BLaER1 treated with 17β-estradiol and CSF1 and Interleukin-3, amounts not matched to agents 10 nM and 100 nM (cell line): Measurements from ENCODE around the gene KATNB1.

Experiments
- H3K27ac ChIP-seq, 11 experiments: shearing (Covaris generic); formaldehyde crosslinking; 2 replicates each; pipeline ENCODE4 v1.8.1; 2022
- H3K27me3 ChIP-seq, 11 experiments: shearing (Covaris generic); formaldehyde crosslinking; 2 replicates each; pipeline ENCODE4 v1.8.1; 2022
- H3K36me3 ChIP-seq, 11 experiments: shearing (Covaris generic); formaldehyde crosslinking; 2 replicates each; pipeline ENCODE4 v1.8.1; 2022
- H3K4me1 ChIP-seq, 10 experiments: shearing (Covaris generic); formaldehyde crosslinking; 2 replicates each; pipeline ENCODE4 v1.8.1; 2022
- H3K4me2 ChIP-seq, 11 experiments: shearing (Covaris generic); formaldehyde crosslinking; 2 replicates each; pipeline ENCODE4 v1.8.1; 2022
- H3K4me3 ChIP-seq, 10 experiments: shearing (Covaris generic); formaldehyde crosslinking; 2 replicates each; pipeline ENCODE4 v1.8.1; 2022
- H3K9ac ChIP-seq, 11 experiments: shearing (Covaris generic); formaldehyde crosslinking; 2 replicates each; pipeline ENCODE4 v1.8.1; 2022
- H3K9me3 ChIP-seq, 11 experiments: shearing (Covaris generic); formaldehyde crosslinking; replicated peaks in 1 of 11; 2 replicates each; pipeline ENCODE4 v1.8.1; 2022
- H4K20me1 ChIP-seq, 11 experiments: shearing (Covaris generic); formaldehyde crosslinking; 2 replicates each; pipeline ENCODE4 v1.8.1; 2022
- Cebpa-rat ChIP-seq, 11 experiments: shearing (Covaris generic); IDR thresholded peaks; 2 replicates each; pipeline ENCODE4 v1.8.1; 2022

The KATNB1 gene

DNA sequence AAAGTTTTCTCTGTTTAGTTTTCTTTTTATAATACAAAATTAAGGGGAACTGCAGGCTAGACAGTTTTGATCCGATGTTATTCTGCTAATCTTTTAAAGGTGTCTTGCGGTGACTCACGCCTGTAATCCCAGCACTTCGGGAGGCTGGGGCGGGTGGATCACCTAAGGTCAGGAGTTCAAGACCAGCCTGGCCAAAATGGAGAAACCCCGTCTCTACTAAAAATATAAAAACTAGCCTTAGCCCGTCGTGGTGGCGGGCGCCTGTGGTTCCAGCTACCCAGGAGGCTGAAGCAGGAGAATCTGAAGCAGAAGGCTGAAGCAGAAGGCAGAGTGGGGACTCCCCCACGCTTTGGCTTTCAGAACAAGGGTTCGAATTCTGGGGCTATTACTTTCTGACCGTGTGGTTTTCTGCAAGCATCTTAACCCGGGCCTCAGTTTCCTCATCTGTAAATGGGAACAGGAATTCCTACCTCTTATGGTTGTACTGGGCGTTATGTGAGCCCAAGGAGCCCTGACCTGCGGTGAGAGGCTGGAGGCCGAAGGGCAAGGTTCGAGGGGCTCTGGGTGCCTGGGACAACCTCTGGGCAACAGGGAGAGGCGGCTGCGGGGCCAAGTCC lies 1.2 kb upstream of the KATNB1 start:
- no peaks in the 10 kb centered on the region; a peak in 1 of 22 replicates for H4K20me1 ChIP-seq
- peaks cover 9 to 25% (median 11%) of the 10 kb centered on the region in 11 experiments for H3K9me3 ChIP-seq
- H3K36me3 ChIP-seq, result peaks cover 0 to 29% (median 16%) of the 10 kb centered on the region in 11 experiments; a peak in 13 of 22 replicates
- H3K27me3 ChIP-seq, result no peaks in the 10 kb centered on the region
- H3K27ac ChIP-seq, result peak overlapping the region; percentile 79 to 97 (median 94)
- peaks cover 24 to 52% (median 38%) of the 10 kb centered on the region in 10 experiments for H3K4me1 ChIP-seq
- H3K9ac ChIP-seq, result peak overlapping the region; percentile 86 to 96 (median 90)
- H3K4me2 ChIP-seq, result peak overlapping the region; percentile 88 to 98 (median 90)
- no peak for TF ChIP-seq Cebpa-rat (IDR thresholded peaks at IDR 0.05)
- peak overlapping the region; percentile 59 to 89 (median 78) for H3K4me3 ChIP-seq

DNA sequence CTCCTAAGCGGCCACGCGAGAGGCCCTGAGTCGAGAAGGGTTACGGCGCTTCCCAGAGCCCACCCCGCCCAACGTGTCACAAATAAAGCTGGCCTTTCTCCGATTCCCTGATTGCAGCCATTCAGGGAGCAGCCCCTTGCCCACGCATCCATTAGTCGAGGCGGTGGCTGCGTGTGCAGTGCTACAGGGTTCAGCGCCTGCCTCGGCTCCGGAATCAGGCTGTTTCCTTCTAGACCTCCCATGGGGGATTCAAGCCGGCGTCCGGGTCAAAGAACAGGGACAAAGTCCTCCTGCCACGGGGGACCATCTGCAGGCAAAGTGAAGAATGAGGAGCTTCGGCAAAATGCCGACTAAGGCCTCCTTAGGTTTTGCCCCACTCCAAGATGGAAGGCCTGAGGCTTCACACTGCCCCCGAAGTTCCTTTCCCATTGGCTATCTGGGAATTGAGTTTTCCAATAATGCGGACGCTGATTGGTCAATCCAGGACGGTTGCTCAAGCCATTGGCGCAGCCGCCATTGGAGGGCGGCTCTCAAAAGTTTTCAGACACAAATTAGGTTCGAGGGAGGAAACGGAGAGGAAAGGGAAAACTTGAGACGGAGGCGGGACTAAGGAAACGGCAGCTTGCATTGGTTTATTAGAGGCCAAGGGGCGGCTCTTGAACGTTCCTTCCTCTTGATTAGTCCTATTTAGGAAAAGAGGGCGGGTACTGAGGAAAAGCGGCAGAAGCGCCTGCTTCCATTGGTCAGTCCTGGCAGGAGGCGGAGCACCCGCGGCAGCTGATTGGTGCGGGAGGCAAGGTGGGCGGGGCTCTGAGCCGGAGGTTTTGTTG lies 430 bp upstream of the KATNB1 start:
- H3K27me3 ChIP-seq, result no peaks in the 10 kb centered on the region
- peaks cover 0 to 3% (median 0%) of the 10 kb centered on the region in 11 experiments; a peak in 1 of 22 replicates for H4K20me1 ChIP-seq
- H3K27ac ChIP-seq, result peak overlapping the region; percentile 79 to 97 (median 94)
- peak overlapping the region; percentile 91 to 100 (median 98) for H3K4me2 ChIP-seq
- H3K9ac ChIP-seq, result peak overlapping the region; percentile 86 to 96 (median 90)
- peaks cover 0 to 36% (median 20%) of the 10 kb centered on the region in 11 experiments; a peak in 14 of 22 replicates for H3K36me3 ChIP-seq
- peaks cover 24 to 58% (median 46%) of the 10 kb centered on the region in 10 experiments for H3K4me1 ChIP-seq
- peak overlapping the region; percentile 72 to 97 (median 85) for H3K4me3 ChIP-seq
- H3K9me3 ChIP-seq, result peaks cover 9 to 25% (median 11%) of the 10 kb centered on the region in 11 experiments
- TF ChIP-seq Cebpa-rat (IDR thresholded peaks at IDR 0.05), result no peak

DNA sequence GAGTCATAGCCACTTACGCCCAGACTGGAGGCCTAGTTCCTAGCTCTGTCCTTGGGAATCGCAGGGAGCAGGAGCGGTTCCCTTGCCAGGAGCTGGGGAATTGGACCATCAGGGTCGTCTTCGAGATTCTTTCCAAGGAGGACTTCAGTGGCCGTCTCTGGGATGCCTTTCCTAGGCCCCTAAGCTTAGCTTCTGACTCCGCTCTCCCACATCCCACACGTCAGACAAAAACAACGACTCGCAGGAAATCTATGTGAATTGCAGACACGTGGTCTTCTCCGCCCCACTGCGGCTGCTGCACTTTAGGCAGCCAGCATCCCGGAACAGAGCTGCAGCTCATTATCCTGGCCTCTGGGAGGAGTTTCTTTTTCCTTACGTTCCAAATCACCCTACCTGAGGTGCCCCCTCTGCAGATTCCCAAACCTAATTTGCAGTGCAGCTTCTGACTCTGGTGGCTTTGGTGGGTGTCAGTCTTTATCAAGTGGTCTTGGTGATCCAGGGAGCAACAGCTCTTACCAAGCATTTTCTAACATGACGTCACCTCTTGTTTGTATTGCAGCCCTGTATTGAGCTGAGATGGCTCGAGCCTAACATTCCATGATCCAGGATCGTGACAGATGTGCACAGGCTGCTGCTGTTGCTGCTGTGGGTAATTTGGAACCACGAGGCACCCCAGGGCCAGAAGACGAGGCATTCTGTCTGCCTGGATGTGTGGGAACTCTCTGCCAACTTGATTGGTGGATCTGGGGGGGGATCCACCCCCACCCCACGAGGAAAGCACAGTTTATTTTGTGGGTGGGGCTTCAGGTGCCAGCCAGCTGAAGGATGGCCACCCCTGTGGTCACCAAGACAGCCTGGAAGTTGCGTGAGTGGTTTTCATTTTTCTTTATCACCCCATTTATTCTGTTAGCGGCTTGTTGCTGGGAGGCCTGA lies 1.1 kb downstream of the KATNB1 start:
- no peak for TF ChIP-seq Cebpa-rat (IDR thresholded peaks at IDR 0.05)
- Histone ChIP-seq H3K27ac (peak overlapping the region; percentile 41 to 96 (median 83); a peak in 21 of 22 replicates), H3K4me2 (peak overlapping the region; percentile 91 to 100 (median 97)), H3K4me1 (peaks cover 24 to 67% (median 61%) of the 10 kb centered on the region in 10 experiments), H3K9ac (peak overlapping the region; percentile 75 to 88 (median 84)), H4K20me1 (peaks cover 0 to 3% (median 0%) of the 10 kb centered on the region in 11 experiments; a peak in 3 of 22 replicates), H3K9me3 (peaks cover 9 to 22% (median 11%) of the 10 kb centered on the region in 11 experiments; a peak in 21 of 22 replicates), H3K36me3 (peaks cover 0 to 50% (median 31%) of the 10 kb centered on the region in 11 experiments; a peak in 14 of 22 replicates), H3K27me3 (no peaks in the 10 kb centered on the region), H3K4me3 (peak overlapping the region; percentile 72 to 97 (median 85))

DNA sequence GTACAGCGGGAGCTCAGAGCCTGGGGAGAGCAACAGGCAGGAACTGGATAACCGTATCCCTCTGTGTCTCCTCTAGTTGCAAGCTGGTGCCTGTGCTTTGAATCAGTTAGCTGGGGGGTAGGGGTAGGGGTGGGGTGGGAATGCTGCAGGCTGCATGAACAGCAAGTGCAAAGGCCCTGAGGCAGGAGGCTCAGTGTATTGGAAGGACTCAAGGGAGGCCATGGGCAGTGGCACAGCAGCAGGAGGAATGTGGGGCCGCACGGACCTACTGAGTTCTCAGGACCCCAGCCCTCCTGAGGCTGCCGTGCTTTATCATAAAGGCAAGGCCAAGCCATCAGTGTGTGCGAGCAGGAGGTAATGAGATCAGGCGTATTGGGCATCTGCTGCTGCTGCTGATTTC lies 3.3 kb downstream of the KATNB1 start:
- H3K4me3 ChIP-seq, result no peak overlapping the region
- no peak for TF ChIP-seq Cebpa-rat (IDR thresholded peaks at IDR 0.05)
- H3K4me1 ChIP-seq, result peaks cover 23 to 86% (median 79%) of the 10 kb centered on the region in 10 experiments

DNA sequence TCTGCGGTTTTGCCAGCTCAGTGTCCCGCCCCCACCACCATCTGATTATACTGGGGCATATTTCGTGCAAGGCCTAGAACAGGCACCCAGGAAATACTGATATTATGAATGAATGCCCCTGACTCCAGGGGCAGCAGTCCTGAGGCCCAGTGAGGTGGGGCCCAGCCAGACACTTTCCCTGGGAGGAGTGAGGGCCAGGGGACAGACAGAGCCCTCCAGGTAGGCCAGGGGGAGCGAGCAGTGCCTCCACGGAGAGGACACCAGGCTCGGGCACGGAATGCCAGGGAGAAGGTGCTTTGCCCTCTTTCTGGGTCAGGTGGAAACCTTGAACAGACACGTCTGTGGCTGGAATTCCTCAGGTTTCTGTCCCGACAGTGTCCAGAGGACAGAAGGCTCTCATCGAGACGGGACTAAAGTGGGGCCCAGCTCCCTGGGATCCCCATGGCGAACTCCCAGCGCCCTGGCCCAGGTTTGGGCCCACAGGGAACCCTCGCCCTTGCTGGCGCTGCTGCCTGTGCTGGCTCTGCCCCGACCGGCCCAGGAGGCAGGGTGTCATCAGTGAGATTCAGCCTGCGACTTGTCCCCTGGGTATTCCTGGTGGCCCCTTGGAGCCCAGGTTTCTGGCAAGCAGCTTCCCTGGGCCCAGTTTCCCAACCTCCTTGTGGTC lies 4.3 kb downstream of the KATNB1 start:
- Histone ChIP-seq H3K4me2 (peak overlapping the region in 6 of 11 experiments; percentile 7 to 31 (median 14); a peak in 6 of 22 replicates), H3K36me3 (peaks cover 6 to 79% (median 46%) of the 10 kb centered on the region in 11 experiments; a peak in 19 of 22 replicates), H4K20me1 (peaks cover 0 to 3% (median 0%) of the 10 kb centered on the region in 11 experiments; a peak in 3 of 22 replicates), H3K4me1 (peaks cover 15 to 87% (median 79%) of the 10 kb centered on the region in 10 experiments), H3K27ac (peak overlapping the region in 9 of 11 experiments; percentile 6 to 52 (median 34); a peak in 11 of 22 replicates), H3K9me3 (no peaks in the 10 kb centered on the region), H3K27me3 (no peaks in the 10 kb centered on the region), H3K9ac (peak overlapping the region in 10 of 11 experiments; percentile 3 to 48 (median 30); a peak in 14 of 22 replicates), H3K4me3 (no peak overlapping the region)
- no peak for TF ChIP-seq Cebpa-rat (IDR thresholded peaks at IDR 0.05)

More for the DNA sequence above, 3.3 kb downstream of the KATNB1 start:
- Histone ChIP-seq H3K4me2 (peak overlapping the region in 3 of 11 experiments; percentile 8 to 31 (median 13); a peak in 2 of 22 replicates), H3K27ac (no peak overlapping the region), H3K9ac (peak overlapping the region in 7 of 11 experiments; percentile 1 to 48 (median 36); a peak in 4 of 22 replicates), H4K20me1 (peaks cover 0 to 3% (median 0%) of the 10 kb centered on the region in 11 experiments; a peak in 3 of 22 replicates), H3K27me3 (no peaks in the 10 kb centered on the region), H3K9me3 (peaks cover 0 to 1% (median 0%) of the 10 kb centered on the region in 11 experiments; a peak in 1 of 22 replicates), H3K36me3 (peaks cover 6 to 69% (median 37%) of the 10 kb centered on the region in 11 experiments; a peak in 18 of 22 replicates)

DNA sequence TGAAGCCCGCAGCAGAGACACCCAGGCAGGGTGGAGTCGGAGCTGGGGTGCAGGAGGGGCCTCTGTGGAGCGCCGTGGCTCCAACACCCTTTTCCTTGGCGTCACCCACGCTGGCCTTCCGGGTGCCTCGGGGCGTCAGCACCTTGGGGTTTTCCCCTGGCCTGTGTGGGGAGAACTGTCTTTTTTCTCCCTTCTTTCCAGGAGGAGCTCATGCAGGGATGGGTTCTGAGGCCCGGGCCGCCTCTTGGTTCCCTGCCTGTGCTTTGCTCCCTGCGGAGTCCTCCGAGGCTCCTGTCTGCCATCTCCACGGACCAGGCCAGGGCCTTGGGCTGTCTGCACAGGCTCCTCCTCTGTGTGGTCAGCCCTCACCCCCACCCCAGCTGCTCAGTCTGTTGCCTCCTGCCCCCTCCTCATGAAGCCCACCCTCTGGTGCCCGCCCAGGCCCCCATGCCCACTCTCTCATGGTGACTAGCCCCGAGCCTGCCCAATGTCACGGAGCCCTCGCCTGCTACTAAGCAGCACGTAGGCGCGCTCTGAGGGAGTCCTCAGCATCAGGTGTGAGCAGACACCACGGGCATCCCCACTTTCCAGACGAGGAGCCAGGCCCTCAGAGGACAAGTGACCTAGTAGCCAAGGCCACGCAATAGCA lies 5.0 kb downstream of the KATNB1 start:
- H3K36me3 ChIP-seq, result peaks cover 6 to 83% (median 46%) of the 10 kb centered on the region in 11 experiments; a peak in 19 of 22 replicates
- H3K9ac ChIP-seq, result peak overlapping the region in 10 of 11 experiments; percentile 3 to 48 (median 30); a peak in 11 of 22 replicates
- no peaks in the 10 kb centered on the region for H3K27me3 ChIP-seq
- peak overlapping the region in 9 of 11 experiments; percentile 6 to 52 (median 34); a peak in 11 of 22 replicates for H3K27ac ChIP-seq
- H4K20me1 ChIP-seq, result peaks cover 0 to 3% (median 0%) of the 10 kb centered on the region in 11 experiments; a peak in 3 of 22 replicates
- H3K4me3 ChIP-seq, result no peak overlapping the region
- peak overlapping the region in 7 of 11 experiments; percentile 22 to 90 (median 81); a peak in 8 of 22 replicates for H3K4me2 ChIP-seq
- H3K4me1 ChIP-seq, result peaks cover 15 to 90% (median 82%) of the 10 kb centered on the region in 10 experiments
- H3K9me3 ChIP-seq, result no peaks in the 10 kb centered on the region
- no peak for TF ChIP-seq Cebpa-rat (IDR thresholded peaks at IDR 0.05)
